MCF 10A (cell line): ENCODE data around the gene PLSCR5. TPM values are rescaled to one million over a fixed set of nuclear protein-coding genes. Genes with fewer than 3 reads are reported as not detected.

Experiments
- BruUV-seq: library from RNA; stranded (reverse); fragments of 400-500 nt; replicated peaks from 2 replicates; lab custom pipeline; 2021; lab: Mats Ljungman, UMichigan
- CTCF ChIA-PET: fragments of 300-600 bp; sonication (Branson Sonifier 250); formaldehyde crosslinking; extraction: SDS; loops from one replicate; lab custom pipeline; 2021; ENCODE audit warnings: antibody characterized with exemption, inconsistent platforms; lab: Yijun Ruan, JAX
- POLR2A ChIA-PET: fragments of 300-600, 350-650 bp; sonication (Branson Sonifier 250); formaldehyde crosslinking; extraction: SDS; loops from one replicate; lab custom pipeline; 2020; ENCODE audit warnings: antibody characterized with exemption, inconsistent platforms; lab: Yijun Ruan, JAX
- DNase-seq: peaks from one replicate; pipeline ENCODE4 v3.0.0-alpha.2; 2018; ENCODE audit not compliant: unreplicated experiment
- H3K27ac Mint-ChIP-seq: one replicate; pipeline ENCODE4 v1.8.0; 2022; ENCODE audit warnings: mild to moderate bottlenecking, low read depth, mixed read lengths; ENCODE audit not compliant: unreplicated experiment
- H3K27me3 Mint-ChIP-seq: one replicate; pipeline ENCODE4 v1.8.0; 2022; ENCODE audit warnings: mixed read lengths; ENCODE audit not compliant: insufficient read depth, unreplicated experiment
- H3K36me3 Mint-ChIP-seq: one replicate; pipeline ENCODE4 v1.8.0; 2022; ENCODE audit warnings: mild to moderate bottlenecking, moderate library complexity, mixed read lengths; ENCODE audit not compliant: insufficient read depth, unreplicated experiment
- H3K4me1 Mint-ChIP-seq: one replicate; pipeline ENCODE4 v1.8.0; 2022; ENCODE audit warnings: mixed read lengths; ENCODE audit not compliant: insufficient read depth, unreplicated experiment
- H3K4me3 Mint-ChIP-seq: one replicate; pipeline ENCODE4 v1.8.0; 2022; ENCODE audit warnings: mild to moderate bottlenecking, moderate library complexity, mixed read lengths; ENCODE audit not compliant: unreplicated experiment
- H3K9me3 Mint-ChIP-seq: one replicate; pipeline ENCODE4 v1.8.0; 2022; ENCODE audit warnings: mixed read lengths; ENCODE audit not compliant: unreplicated experiment
- intact Hi-C: fragments of 100-400 bp; cut with micrococcal nuclease; formaldehyde crosslinking; loops from 2 replicates; pipeline ENCODE4 v1.14.1; 2022
- total RNA-seq: library from RNA; stranded (reverse); gene quantifications from 2 replicates; pipeline ENCODE4 v1.2.3, GENCODE V29; 2022
- TF ChIP-seq, protein P1 (sequence below): fragments of 200-600 bp; IDR thresholded peaks from one replicate; pipeline ENCODE4 v1.8.0; 2022; ENCODE audit warnings: antibody characterized with exemption, mild to moderate bottlenecking; ENCODE audit not compliant: unreplicated experiment

PLSCR5 gene
- total RNA-seq, 1 experiment from 2014 or later = not detected

DNA sequence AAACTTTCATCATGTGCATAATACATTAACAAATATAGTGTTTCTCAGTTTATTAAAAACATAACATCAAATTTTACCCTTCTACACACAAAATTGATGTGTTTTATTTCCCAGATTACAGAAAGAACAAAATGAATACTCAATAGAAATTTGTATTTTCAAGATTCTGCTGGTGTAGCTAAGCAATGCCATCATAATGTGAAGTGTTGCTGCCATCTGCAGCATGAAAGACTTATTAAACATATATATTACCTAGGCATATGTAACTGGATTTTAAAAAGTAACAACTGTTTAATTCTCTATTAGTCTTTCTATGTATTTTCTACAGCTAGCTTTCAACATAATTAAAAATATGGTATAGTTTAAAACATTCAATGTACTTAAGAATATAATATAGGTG is 27.5 kb downstream of the PLSCR5 start:
- ChIA-PET POLR2A (interaction anchor here (0.7 to 2.2 kb wide), 6 partner anchors 30 to 512 kb away, joined by 3 to 13 read pairs (median 4); partner anchors contain the start of gene PLSCR1), CTCF (interaction anchor here (0.6 to 2.5 kb wide), 23 partner anchors 9 to 513 kb away, joined by 3 to 43 read pairs (median 4); partner anchors contain the start of gene PLSCR1)
- TF ChIP-seq, protein P1, sequence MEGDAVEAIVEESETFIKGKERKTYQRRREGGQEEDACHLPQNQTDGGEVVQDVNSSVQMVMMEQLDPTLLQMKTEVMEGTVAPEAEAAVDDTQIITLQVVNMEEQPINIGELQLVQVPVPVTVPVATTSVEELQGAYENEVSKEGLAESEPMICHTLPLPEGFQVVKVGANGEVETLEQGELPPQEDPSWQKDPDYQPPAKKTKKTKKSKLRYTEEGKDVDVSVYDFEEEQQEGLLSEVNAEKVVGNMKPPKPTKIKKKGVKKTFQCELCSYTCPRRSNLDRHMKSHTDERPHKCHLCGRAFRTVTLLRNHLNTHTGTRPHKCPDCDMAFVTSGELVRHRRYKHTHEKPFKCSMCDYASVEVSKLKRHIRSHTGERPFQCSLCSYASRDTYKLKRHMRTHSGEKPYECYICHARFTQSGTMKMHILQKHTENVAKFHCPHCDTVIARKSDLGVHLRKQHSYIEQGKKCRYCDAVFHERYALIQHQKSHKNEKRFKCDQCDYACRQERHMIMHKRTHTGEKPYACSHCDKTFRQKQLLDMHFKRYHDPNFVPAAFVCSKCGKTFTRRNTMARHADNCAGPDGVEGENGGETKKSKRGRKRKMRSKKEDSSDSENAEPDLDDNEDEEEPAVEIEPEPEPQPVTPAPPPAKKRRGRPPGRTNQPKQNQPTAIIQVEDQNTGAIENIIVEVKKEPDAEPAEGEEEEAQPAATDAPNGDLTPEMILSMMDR = peak; percentile 49
- Mint-ChIP-seq H3K4me3 (no peak overlapping the region), H3K36me3 (no peaks in the 10 kb centered on the region), H3K27ac (no peak overlapping the region), H3K4me1 (peaks cover 15% of the 10 kb centered on the region), H3K27me3 (no peaks in the 10 kb centered on the region), H3K9me3 (no peaks in the 10 kb centered on the region)
- peak; percentile 60 for DNase-seq
- BruUV-seq = no TSS peak
- intact Hi-C loops = loop anchor here (1.0 to 5.0 kb wide), 7 partner anchors 35 to 800 kb away; partner anchors contain the start of gene PLSCR1

DNA sequence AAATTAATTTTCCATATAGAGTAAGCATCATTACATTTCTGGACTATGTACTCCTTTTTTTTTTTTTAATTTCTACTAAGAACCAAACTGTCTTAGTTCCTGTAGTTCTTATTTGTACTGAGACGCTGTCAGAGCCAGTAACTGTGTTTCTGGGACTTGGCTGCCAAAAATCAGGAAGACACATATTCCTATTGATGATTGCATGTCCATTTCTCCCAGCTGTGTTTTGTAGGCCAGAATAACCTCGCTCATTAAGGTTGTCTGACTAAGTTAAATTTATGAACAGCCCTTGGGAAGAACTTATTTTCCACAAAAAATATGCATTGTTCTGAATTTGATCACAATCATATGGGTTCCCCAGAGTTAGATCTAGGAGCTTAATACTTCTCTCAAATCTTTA is 29.5 kb downstream of the PLSCR5 start:
- BruUV-seq = no TSS peak
- DNase-seq = no peak
- intact Hi-C loops = loop anchor here (2.0 to 5.0 kb wide), 4 partner anchors 33 to 798 kb away; partner anchors contain the start of gene PLSCR1
- CTCF ChIA-PET = interaction anchor here (0.6 to 2.7 kb wide), 6 partner anchors 31 to 709 kb away, joined by 3 to 18 read pairs (median 6); partner anchors contain the start of gene PLSCR1
- H3K36me3 Mint-ChIP-seq = no peaks in the 10 kb centered on the region
- POLR2A ChIA-PET = no interaction called here
- H3K4me3 Mint-ChIP-seq = no peak overlapping the region
- peaks cover 5% of the 10 kb centered on the region for H3K4me1 Mint-ChIP-seq
- no peaks in the 10 kb centered on the region for H3K9me3 Mint-ChIP-seq
- H3K27me3 Mint-ChIP-seq = no peaks in the 10 kb centered on the region
- TF ChIP-seq, protein P1 = no peak
- H3K27ac Mint-ChIP-seq = no peak overlapping the region

DNA sequence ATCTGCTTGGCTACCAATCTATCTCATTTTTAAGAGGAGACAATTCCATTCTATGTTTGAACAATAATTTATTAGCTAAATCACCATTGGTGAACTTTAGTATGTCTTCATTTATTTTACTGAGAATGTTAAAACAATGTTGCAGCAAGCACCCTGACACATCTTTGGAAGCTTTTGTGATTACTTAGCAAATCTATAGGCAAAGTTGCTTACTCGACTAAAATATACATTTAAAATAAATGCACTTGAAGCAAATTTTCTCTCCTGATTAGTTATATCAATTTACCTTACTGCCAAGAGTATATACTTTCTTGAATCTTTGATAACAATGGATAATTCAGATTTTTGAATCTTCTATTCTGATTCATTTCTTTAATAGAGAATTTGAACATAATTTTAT is 31.0 kb downstream of the PLSCR5 start:
- no peak for DNase-seq
- TF ChIP-seq, protein P1 = no peak
- Mint-ChIP-seq H3K36me3 (no peaks in the 10 kb centered on the region), H3K4me3 (no peak overlapping the region), H3K4me1 (no peaks in the 10 kb centered on the region), H3K9me3 (no peaks in the 10 kb centered on the region), H3K27me3 (no peaks in the 10 kb centered on the region), H3K27ac (no peak overlapping the region)
- intact Hi-C loops = no loop called here
- POLR2A ChIA-PET = interaction anchor here (1.4 kb wide), 1 partner anchor 29 kb away, joined by 5 read pairs; the partner anchor contains the start of gene PLSCR1
- BruUV-seq = no TSS peak
- CTCF ChIA-PET = interaction anchor here (0.6 to 2.7 kb wide), 7 partner anchors 9 to 385 kb away, joined by 3 to 18 read pairs (median 5); no protein-coding TSS in a partner anchor

DNA sequence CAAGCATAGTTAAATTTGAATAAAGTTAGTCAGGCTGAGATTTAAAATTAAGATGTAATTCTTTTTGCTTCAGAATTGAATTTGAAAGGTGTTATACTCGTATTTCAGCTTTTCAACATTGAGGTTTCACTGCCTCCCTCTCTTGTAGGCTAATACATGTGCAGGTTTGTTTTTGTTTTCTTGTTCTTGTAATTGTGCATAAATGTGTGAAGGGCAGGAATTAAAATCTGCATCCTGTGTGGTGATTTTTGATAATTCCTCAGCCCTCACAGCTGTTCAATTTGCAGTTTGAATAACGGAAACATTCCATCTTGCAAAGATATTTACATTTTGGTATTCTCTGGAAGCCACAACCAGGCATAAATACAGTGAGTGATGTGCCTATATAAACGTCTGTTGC is 35.8 kb downstream of the PLSCR5 start:
- no peak overlapping the region for H3K4me3 Mint-ChIP-seq
- POLR2A ChIA-PET = no interaction called here
- H3K9me3 Mint-ChIP-seq = no peaks in the 10 kb centered on the region
- BruUV-seq = no TSS peak
- H3K36me3 Mint-ChIP-seq = no peaks in the 10 kb centered on the region
- TF ChIP-seq, protein P1 = no peak
- H3K27me3 Mint-ChIP-seq = no peaks in the 10 kb centered on the region
- CTCF ChIA-PET = interaction anchor here (0.5 to 1.5 kb wide), 4 partner anchors 8 to 410 kb away, joined by 3 to 8 read pairs (median 4); partner anchors contain the start of gene PLSCR1
- intact Hi-C loops = no loop called here
- DNase-seq = no peak
- H3K27ac Mint-ChIP-seq = no peak overlapping the region
- peaks cover 12% of the 10 kb centered on the region for H3K4me1 Mint-ChIP-seq
